T1000 (cell line): ENCODE results near the gene NHSL2.
"Not testable (repeated sequence)": the region's sequence is repeated elsewhere in the genome, so short reads cannot be mapped to it uniquely, and the experiment has no call there.

Source experiments
- DNase-seq: peaks from one replicate; lab custom pipeline; 2025; ENCODE audit warnings: mixed read lengths; lab: John Stamatoyannopoulos, UW

NHSL2 gene

GRCh38 chrX:71910643-71910985 lies at the start of gene NHSL2:
Gene NHSL2 (plus strand): TSS chrX:71910845.
- DNase-seq, result no peak

GRCh38 chrX:71867680-71868079 lies 43.0 kb upstream of the NHSL2 start:
- DNase-seq, result no peak

- not testable (repeated sequence) for DNase-seq
Observed at GRCh38 chrX:71869566-71869965, 41.1 kb upstream of the NHSL2 start.

DNA sequence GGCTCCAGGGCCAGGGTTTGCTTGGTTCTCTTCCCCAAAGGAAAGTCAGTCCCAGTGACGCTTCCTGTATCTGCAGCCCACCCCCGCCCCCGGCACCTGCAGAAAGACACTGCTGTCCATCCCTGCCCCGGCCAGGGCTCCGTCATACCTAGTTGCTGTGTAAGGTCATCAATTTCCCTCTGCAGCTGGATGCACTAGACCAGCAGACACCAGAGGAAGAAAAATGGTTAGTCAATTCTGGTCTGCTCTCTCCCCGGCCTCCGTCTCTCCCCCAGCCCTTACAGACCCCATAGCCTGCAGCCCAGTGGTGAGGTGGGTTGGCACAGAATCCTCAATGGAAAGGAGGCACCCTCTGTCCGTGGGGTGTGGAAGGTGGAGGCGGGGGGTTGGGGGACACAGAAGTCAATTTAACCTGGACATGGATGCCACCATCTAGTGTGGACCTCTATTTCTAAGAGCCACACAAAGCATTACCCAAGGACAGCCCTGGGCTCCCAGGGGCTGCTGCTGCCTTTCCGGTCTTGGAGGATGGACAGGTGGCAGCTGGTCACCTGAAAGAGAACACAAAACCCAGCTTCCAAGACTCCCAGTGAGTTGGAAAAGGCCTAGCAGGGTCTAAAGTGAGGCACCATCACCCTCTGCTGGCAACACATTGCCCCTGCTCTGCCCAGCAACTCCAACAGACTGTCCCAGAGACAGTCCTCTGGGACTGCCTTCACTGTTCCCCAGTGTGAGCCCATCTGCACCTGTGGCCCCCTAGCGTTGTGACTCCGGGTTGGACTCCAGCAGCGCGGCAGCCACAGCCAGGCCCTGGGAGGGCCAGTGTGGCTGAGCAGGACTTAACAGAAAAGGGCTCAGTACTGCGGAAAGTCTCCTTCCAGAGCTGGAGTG lies 40.2 kb upstream of the NHSL2 start:
- no peak for DNase-seq

DNA sequence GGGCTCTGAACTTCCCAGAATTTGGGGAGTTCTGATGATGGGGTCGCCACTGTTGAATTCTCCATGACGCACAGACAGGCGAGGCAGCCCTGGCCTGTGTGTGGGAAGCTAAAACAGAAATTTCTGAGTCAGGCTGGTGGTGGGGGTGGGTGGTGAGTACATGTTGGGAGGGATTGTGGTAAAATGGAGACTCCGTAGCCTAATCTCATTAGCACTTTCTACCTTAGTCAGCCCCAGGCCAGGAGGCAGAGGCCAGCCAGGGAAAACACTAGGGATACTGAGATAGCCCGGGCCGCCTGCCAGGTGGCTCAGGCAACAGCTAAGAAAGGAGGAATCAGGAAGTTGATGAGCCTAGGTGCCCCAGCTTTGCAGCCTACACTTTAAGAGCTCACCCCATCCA lies 39.3 kb upstream of the NHSL2 start:
- DNase-seq, result no peak

DNA sequence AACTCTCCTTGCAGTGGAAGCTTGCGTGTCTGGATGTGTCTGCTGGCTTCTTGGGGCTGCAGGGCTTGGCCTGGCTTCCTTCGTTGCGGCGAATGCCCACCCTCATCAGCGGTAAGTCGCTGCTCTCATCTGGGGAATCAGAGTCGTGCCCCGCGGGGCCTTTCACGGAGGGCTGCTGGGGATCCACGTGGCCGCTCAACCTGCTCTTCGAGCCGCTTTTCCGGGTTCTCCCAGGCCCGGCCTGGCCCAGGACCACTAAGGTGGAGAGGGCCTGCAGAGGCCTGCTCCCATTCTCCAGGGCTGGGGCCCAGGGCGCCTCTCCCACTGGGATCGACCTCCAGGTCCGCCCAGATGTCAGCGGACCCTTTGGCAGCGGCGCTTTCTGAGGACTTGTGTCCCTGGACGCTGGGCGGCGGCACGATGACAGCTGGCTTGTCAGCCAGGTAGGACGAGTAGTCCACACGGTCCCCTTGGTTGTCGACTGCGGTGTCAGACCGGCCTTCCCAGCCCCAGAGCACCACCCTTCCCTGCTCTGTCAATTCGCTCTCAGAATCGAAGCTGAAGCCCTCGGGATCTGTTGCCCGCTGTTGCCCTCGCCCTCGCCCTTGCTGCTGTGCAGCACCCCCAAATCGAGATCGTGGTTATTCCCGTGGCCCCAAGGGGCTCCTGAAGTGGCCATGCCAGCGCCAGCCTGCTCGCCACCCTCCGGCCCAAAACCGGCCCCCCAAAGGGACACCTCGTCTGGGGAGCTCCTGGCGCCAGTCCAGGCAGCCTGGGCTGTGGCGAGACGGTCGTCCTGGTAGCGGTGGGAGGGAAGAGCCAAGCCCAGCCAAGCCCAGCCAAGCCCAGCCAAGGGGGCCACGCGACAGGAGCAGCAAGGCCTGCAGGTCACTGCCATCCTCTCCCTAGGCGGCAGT lies 37.8 kb upstream of the NHSL2 start:
- DNase-seq, result no peak

- no peak for DNase-seq
Observed at GRCh38 chrX:71873459-71873833, 37.2 kb upstream of the NHSL2 start.

- DNase-seq, result not testable (repeated sequence)
Observed at GRCh38 chrX:71876841-71877240, 33.8 kb upstream of the NHSL2 start.

- DNase-seq, result no peak
Observed at GRCh38 chrX:71885099-71885498, 25.5 kb upstream of the NHSL2 start.

DNA sequence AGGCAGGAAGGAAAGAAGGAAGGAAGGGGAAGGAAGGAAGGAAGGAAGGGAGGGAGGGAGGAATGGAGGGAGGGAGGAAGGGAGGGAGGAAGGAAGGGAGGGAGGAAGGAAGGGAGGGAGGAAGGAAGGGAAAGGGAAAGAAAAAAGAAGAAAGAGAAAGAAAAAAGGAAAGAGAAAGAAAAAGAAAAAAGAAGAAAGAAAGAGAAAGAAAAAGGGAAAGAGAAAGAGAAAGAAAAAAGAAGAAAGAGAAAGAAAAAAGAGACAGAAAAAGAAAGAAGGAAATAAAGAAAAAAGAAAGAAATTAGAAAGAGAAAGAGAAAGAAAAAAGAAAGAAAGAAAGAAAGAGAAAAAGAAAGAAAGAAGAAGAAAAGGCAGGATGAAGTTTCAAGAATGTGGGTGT lies 15.0 kb upstream of the NHSL2 start:
- no peak for DNase-seq

GRCh38 chrX:71906144-71906543 lies 4.5 kb upstream of the NHSL2 start:
- DNase-seq, result no peak

DNA sequence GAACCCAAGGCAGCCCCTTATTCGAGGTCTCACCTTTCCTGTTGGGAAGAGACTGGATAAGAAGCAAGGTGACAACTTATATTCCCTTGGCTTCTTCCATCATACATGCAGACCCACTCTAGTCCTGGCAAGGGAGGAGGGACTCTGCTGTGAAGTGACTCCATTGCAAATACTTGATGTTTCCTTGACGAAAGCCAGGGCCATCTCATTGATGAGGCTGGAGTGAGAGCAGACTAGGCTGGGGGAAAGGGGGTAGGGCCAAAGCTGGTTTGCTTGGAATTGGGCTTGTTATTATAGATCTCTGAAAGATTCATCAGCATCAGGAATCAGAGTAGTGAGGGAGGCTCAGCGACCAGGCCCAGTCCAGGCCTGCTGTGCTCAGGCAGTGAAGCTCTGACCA lies 2.3 kb upstream of the NHSL2 start:
- no peak for DNase-seq

- no peak for DNase-seq
Observed at GRCh38 chrX:71909956-71910355, 689 bp upstream of the NHSL2 start.

DNA sequence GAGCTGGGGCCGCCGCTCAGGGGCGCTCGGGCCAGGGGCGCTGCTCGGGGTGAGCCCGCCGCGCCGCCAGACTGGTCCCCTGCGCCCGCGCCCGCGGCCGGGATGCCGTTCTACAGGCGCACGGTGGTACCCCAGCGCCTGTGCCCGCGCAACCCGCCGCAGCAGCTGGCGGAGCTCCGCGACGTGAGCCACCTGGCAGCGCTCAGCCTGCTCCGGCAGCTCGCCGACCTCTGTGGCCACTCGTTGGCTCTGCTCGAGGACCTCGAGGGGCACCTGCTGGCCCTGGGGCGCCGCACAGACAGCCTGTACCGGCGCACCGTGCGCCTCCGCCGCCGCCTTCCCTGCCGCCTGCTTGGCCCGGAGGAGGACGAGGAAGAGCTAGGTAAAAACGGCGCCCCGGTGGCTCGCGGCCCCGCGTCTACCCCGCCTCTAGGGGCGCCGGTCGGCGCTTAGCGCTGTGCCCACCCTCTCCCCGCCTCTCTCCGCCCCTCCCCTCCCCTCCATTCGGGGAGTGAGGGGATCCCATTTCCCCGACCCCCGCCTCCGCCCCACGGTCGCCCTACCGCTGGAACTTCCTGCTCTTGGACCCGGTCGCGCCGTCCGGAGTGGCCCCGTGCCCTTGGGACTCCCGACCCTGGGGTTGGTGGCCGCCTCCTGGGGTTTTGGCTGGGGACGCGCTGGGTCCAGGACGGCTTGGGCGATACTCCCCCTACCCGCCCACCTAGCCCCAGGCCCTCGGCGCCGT lies 513 bp downstream of the NHSL2 start:
- no peak for DNase-seq

DNA sequence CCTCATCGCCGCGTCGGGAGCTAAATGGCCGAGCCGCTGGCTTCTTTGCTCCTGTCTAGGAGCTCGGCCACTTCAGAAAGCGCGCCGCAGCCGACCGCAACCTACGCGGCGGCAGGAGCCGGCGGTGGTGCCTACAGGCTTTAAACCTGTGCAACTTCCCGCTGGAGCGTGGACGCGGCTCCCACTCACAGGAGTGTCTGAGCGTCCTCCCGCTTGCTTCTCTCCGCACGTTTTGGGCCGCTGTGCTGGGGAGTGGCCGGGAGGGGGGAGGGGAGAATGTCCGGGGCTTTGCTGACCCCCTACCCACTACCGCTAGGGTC lies 1.0 kb downstream of the NHSL2 start:
- no peak for DNase-seq

DNA sequence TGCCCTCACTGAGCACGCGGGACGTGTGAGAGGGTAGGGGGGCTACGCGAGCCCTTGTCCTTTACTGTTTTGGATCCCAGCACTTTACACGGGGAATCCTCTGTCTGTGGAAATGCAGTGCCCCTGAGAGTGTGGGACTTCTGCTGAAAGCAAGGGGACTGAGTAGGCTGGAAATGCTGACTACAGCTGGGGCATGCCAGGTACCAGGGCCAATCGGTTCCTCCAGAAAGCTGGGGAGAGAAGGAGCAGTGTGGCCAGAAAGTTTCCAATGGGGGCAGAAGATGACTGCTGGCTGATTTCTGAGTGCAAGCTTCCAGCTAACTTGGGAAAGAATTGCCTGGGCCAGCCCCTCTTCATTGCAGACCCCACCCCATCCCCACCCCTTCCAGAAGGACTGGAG lies 1.5 kb downstream of the NHSL2 start:
- no peak for DNase-seq

DNA sequence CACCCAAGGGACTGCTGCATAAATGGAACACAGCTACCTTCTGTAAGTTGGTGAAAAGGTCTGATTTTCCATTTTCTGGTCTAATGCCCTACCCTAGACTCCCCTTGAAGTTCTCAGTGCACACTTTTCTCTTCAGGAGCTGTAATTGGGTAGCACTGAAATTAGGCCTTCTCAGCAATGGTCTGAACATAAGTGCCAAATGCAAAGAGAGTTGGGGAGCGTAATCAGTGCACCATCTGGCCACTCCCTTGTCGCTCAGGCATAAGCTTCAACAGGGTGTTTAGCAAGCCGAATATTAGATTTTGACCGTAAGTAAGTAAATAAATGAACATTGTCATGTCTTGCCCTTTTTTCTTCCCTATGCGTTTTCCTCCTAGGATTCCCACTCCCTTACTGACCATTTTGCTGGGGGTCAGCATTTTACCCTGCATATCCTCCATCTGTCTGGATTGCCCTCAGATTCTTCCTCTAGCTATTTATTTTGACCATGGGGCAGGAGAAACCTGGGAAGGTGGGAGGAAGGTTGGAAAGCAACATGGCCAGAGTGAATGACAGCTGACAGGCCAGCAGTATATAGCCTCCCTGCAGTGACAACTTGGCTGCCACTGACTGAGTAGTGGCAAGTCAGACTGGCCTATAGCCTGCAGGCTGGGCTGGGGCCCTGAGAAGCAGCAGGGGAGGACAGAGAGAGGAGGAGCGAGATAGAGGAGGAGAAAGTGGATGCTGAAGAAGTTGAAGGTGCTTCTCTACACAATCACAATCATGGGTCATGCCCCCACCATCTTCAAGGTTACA lies 2.7 kb downstream of the NHSL2 start:
- no peak for DNase-seq

GRCh38 chrX:71917621-71918343 lies 7.1 kb downstream of the NHSL2 start:
- DNase-seq, result no peak

- no peak for DNase-seq
Observed at GRCh38 chrX:71919431-71919830, 8.8 kb downstream of the NHSL2 start.

- DNase-seq, result no peak
Observed at GRCh38 chrX:71919886-71920285, 9.2 kb downstream of the NHSL2 start.

DNA sequence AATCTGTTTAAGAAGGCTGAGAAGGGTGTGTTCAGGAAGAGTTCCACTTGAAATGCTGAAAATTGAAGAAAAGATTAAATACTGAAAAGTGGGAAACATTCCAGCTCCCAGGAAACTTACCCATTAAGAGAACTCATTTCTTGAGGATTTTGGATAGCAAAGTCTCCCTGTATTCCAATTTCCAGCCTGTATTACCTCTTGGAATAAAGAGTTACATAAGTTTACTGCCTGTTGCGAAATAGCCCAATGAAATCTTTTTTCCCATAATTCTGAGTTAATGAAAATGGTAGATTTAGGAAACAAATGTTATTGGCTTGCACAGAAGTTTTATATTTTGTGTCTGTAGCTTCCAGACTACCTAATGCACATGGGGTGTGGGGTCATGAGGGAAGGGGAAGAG lies 12.0 kb downstream of the NHSL2 start:
- DNase-seq, result no peak
